SK-N-SH (cell line): ENCODE measurements around the gene CALML4. TPM values are rescaled to one million over a fixed set of nuclear protein-coding genes. Genes with fewer than 3 reads are reported as not detected.

Source experiments
- CTCF ChIA-PET: fragments of 300-600, 350-600 bp; formaldehyde crosslinking; extraction: SDS; loops from one replicate; lab custom pipeline; 2021; lab: Yijun Ruan, JAX
- POLR2A ChIA-PET: fragments of 350-600 bp; sonication (Branson Sonifier 250); formaldehyde crosslinking; extraction: SDS; loops from one replicate; lab custom pipeline; 2020; ENCODE audit warnings: antibody characterized with exemption, inconsistent platforms; lab: Yijun Ruan, JAX
- DNase-seq: peaks from one replicate; pipeline ENCODE4 v3.0.0; 2012
- H2AFZ ChIP-seq: fragments of 200-600 bp; sonication (generic); 2 replicates; pipeline ENCODE4 v1.8.1; 2016; ENCODE audit warnings: antibody characterized with exemption, mild to moderate bottlenecking, low read depth
- H3F3A ChIP-seq: fragments of 200-600 bp; sonication (generic); replicated peaks from 2 replicates; pipeline ENCODE3; 2016; ENCODE audit warnings: antibody characterized with exemption, mild to moderate bottlenecking; ENCODE audit not compliant: insufficient read depth
- H3K27ac ChIP-seq, 2 experiments: fragments of 200-500 bp in 1 of 2; fragments of 200-600 bp in 1 of 2; sonication (Bioruptor generic) in 1 of 2; sonication (generic), shearing (Covaris generic) in 1 of 2; 2 replicates each; pipeline versions ENCODE4 v1.5.1 to v1.6.1; 2014 to 2016; ENCODE audit warnings: low read depth in 2 of 2, inconsistent platforms in 1 of 2, low read length in 1 of 2, mild to moderate bottlenecking in 1 of 2, mixed read lengths in 1 of 2
- H3K27me3 ChIP-seq: fragments of 200-600 bp; sonication (generic), shearing (Covaris generic); 2 replicates; pipeline ENCODE4 v1.6.1; 2016; ENCODE audit warnings: mixed run types; ENCODE audit not compliant: insufficient read depth
- H3K36me3 ChIP-seq, 2 experiments: fragments of 200-500 bp in 1 of 2; fragments of 200-600 bp in 1 of 2; sonication (Bioruptor generic) in 1 of 2; sonication (generic) in 1 of 2; replicated peaks in 1 of 2; 2 replicates each; pipeline versions ENCODE3 to v1.5.1; 2014 to 2016; ENCODE audit warnings: low read length in 1 of 2, mild to moderate bottlenecking in 1 of 2; ENCODE audit not compliant: insufficient read depth in 2 of 2, control insufficient read depth in 1 of 2
- H3K4me1 ChIP-seq, 2 experiments: fragments of 200-500 bp in 1 of 2; fragments of 200-600 bp in 1 of 2; sonication (Bioruptor generic) in 1 of 2; sonication (generic), shearing (Covaris generic) in 1 of 2; 2 replicates each; pipeline versions ENCODE4 v1.5.1 to v1.6.1; 2014 to 2016; ENCODE audit warnings: low read depth in 1 of 2, low read length in 1 of 2, mixed run types in 1 of 2; ENCODE audit not compliant: insufficient read depth in 2 of 2, control insufficient read depth in 1 of 2
- H3K4me2 ChIP-seq: fragments of 200-600 bp; sonication (generic), shearing (Covaris generic); 2 replicates; pipeline ENCODE4 v1.6.1; 2017; ENCODE audit warnings: mixed run types
- H3K4me3 ChIP-seq, 2 experiments: fragments of 200-500 bp in 1 of 2; fragments of 200-600 bp in 1 of 2; sonication (Bioruptor generic) in 1 of 2; sonication (generic), shearing (Covaris generic) in 1 of 2; 2 replicates each; pipeline versions ENCODE4 v1.5.1 to v1.8.1; 2014 to 2016; ENCODE audit warnings: low read depth in 2 of 2, inconsistent platforms in 1 of 2, low read length in 1 of 2, mild to moderate bottlenecking in 1 of 2, mixed read lengths in 1 of 2, moderate library complexity in 1 of 2
- H3K79me2 ChIP-seq: fragments of 200-600 bp; sonication (generic); 2 replicates; pipeline ENCODE4 v1.8.1; 2017; ENCODE audit warnings: mild to moderate bottlenecking; ENCODE audit not compliant: insufficient read depth
- H3K9ac ChIP-seq: fragments of 200-600 bp; sonication (generic); 2 replicates; pipeline ENCODE4 v1.6.1; 2017; ENCODE audit warnings: mixed run types
- H3K9me2 ChIP-seq: fragments of 200-600 bp; sonication (generic); 2 replicates; pipeline ENCODE4 v1.6.1; 2017; ENCODE audit warnings: mixed run types
- H3K9me3 ChIP-seq: fragments of 200-600 bp; sonication (generic); 2 replicates; pipeline ENCODE4 v1.6.1; 2017; ENCODE audit warnings: mixed run types, mild to moderate bottlenecking, moderate library complexity
- H4K20me1 ChIP-seq: fragments of 200-600 bp; sonication (generic); 2 replicates; pipeline ENCODE4 v1.6.1; 2017; ENCODE audit warnings: mild to moderate bottlenecking, mixed run types; ENCODE audit not compliant: insufficient read depth
- ELF1 ChIP-seq: IDR thresholded peaks from 2 replicates; pipeline ENCODE4 v1.4.0; 2012
- EZH2phosphoT487 ChIP-seq: fragments of 200-600 bp; sonication (generic); IDR thresholded peaks from 2 replicates; pipeline ENCODE4 v1.6.1; 2017; ENCODE audit warnings: low read depth, mixed run types, mild to moderate bottlenecking, antibody characterized with exemption, moderate library complexity, borderline replicate concordance
- FOSL2 ChIP-seq: IDR thresholded peaks from 2 replicates; pipeline ENCODE4 v1.4.0; 2012; ENCODE audit warnings: low read depth, mild to moderate bottlenecking, moderate library complexity, borderline replicate concordance
- FOXM1 ChIP-seq: IDR thresholded peaks from 2 replicates; pipeline ENCODE4 v1.4.0; 2012; ENCODE audit warnings: low read depth, mild to moderate bottlenecking
- JUND ChIP-seq: IDR thresholded peaks from 2 replicates; pipeline ENCODE4 v1.4.0; 2012
- MEF2A ChIP-seq: IDR thresholded peaks from 2 replicates; pipeline ENCODE4 v1.4.0; 2012; ENCODE audit warnings: low read depth, borderline replicate concordance
- MXI1 ChIP-seq: IDR thresholded peaks from 2 replicates; pipeline ENCODE4 v1.6.1; 2012; ENCODE audit warnings: mild to moderate bottlenecking, low read depth, low read length, improper control_type of control experiment
- NRF1 ChIP-seq: IDR thresholded peaks from 2 replicates; pipeline ENCODE4 v1.6.1; 2012; ENCODE audit warnings: low read depth, mild to moderate bottlenecking, low read length
- POLR2AphosphoS5 ChIP-seq: IDR thresholded peaks from 2 replicates; pipeline ENCODE4 v1.6.1; 2012; ENCODE audit warnings: low read depth, low read length
- REST ChIP-seq: IDR thresholded peaks from 2 replicates; pipeline ENCODE4 v1.6.1; 2012; ENCODE audit warnings: mild to moderate bottlenecking, low read depth, low read length, moderate library complexity
- RFX5 ChIP-seq: IDR thresholded peaks from 2 replicates; pipeline ENCODE4 v1.6.1; 2012; ENCODE audit warnings: mild to moderate bottlenecking, improper control_type of control experiment, low read length
- RXRA ChIP-seq: IDR thresholded peaks from 2 replicates; pipeline ENCODE4 v1.4.0; 2012; ENCODE audit warnings: low read depth, mild to moderate bottlenecking, borderline replicate concordance
- SIN3A ChIP-seq: IDR thresholded peaks from 2 replicates; pipeline ENCODE4 v1.6.1; 2012; ENCODE audit warnings: low read depth, mild to moderate bottlenecking, low read length, moderate library complexity, borderline replicate concordance
- SMC3 ChIP-seq: IDR thresholded peaks from 2 replicates; pipeline ENCODE4 v1.6.1; 2012; ENCODE audit warnings: low read depth, low read length, improper control_type of control experiment
- TEAD4 ChIP-seq: IDR thresholded peaks from 2 replicates; pipeline ENCODE4 v1.4.0; 2012; ENCODE audit warnings: mild to moderate bottlenecking, borderline replicate concordance; ENCODE audit not compliant: insufficient read depth
- WGBS: methylation state at CpG from one replicate; pipeline ENCODE4 v1.1.6; 2017; ENCODE audit warnings: low lambda C conversion rate; 5-methylcytosine and 5-hydroxymethylcytosine counted together
- polyA plus RNA-seq, 3 experiments: library from polyadenylated mRNA; depleted of rRNA; stranded (reverse); fragments of >200 nt; gene quantifications; 2 replicates each; pipeline ENCODE4 v1.2.3, GENCODE V29; 2012
- TF ChIP-seq, protein P1 (sequence below): IDR thresholded peaks from 2 replicates; pipeline ENCODE4 v1.4.0; 2012; ENCODE audit warnings: low read depth

CALML4 gene
- polyA plus RNA-seq, 1 of the 3 experiments (the other 2 are of a cell fraction): 3.1 TPM

DNA sequence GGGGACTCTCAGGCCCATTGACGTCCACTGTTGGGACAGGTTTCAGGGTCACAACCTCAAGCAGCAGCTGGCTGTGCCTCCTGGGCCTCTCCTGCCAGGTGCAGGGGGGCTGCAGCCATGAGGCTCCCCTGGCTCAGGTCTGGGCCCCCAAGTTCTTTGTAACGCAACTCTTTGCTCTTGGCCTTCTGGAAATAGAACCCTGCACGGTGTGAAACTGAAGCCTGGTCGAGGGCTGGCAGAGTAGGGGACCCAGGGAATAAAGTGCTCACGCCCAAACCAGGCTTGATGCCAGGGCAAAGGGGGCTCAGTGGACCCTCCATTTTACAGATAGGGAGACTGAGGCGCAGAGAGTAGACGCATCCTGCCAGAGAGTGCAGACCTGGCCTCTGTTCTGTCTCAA, 771 bp downstream of the CALML4 start:
- CTCF ChIA-PET: interaction anchor here (1.0 kb wide), 1 partner anchor 341 kb away, joined by 3 read pairs; no protein-coding TSS in a partner anchor
- POLR2A ChIA-PET: no interaction called here

GRCh38 chr15:68203956-68204355, 1.2 kb downstream of the CALML4 start:
- Histone ChIP-seq H2AFZ (no peak overlapping the region), H3K79me2 (peaks cover 4% of the 10 kb centered on the region; the same call in 1 of the 2 replicates), H3K9me3 (no peaks in the 10 kb centered on the region), H3K27me3 (no peaks in the 10 kb centered on the region), H3K27ac (no peak overlapping the region), H3K9ac (no peak overlapping the region), H3K4me2 (no peak overlapping the region)
- CTCF ChIA-PET: interaction anchor here (0.6 to 1.2 kb wide), 3 partner anchors 9 to 340 kb away, joined by 3 read pairs; no protein-coding TSS in a partner anchor
- TF ChIP-seq FOSL2 (no peak), REST (no peak), NRF1 (no peak), FOXM1 (no peak), SIN3A (no peak), RFX5 (no peak), JUND (no peak), POLR2AphosphoS5 (no peak), SMC3 (no peak), MXI1 (no peak), EZH2phosphoT487 (no peak)
- TF ChIP-seq, all 33 proteins: peak for 0
- Histone ChIP-seq H3K4me3 (no peak overlapping the region), H3K9me2 (no peaks in the 10 kb centered on the region), H3K4me1 (peaks cover 0 to 26% of the 10 kb centered on the region in 2 experiments; a peak in 1 of 4 replicates), H3F3A (no peaks in the 10 kb centered on the region), H3K36me3 (peaks cover 0 to 2% of the 10 kb centered on the region in 2 experiments), H4K20me1 (no peaks in the 10 kb centered on the region)
- DNase-seq: no peak
- 100% methylated on average over 1 of the region's 5 CpGs for WGBS
- POLR2A ChIA-PET: no interaction called here

More for the DNA sequence above, 771 bp downstream of the CALML4 start:
- H3K27me3 ChIP-seq: no peaks in the 10 kb centered on the region
- no peak overlapping the region for H3K27ac ChIP-seq
- TF ChIP-seq RXRA (no peak), MEF2A (no peak), ELF1 (no peak), RFX5 (no peak), EZH2phosphoT487 (no peak), TEAD4 (no peak), NRF1 (no peak)
- TF ChIP-seq, protein P1, sequence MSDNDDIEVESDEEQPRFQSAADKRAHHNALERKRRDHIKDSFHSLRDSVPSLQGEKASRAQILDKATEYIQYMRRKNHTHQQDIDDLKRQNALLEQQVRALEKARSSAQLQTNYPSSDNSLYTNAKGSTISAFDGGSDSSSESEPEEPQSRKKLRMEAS: no peak
- TF ChIP-seq, all 33 proteins: peak for 0
- Histone ChIP-seq H3K4me3 (no peak overlapping the region), H4K20me1 (no peaks in the 10 kb centered on the region), H3K79me2 (peaks cover 4% of the 10 kb centered on the region; the same call in 1 of the 2 replicates), H3K4me2 (no peak overlapping the region), H3K36me3 (peaks cover 0 to 2% of the 10 kb centered on the region in 2 experiments), H3K4me1 (peaks cover 0 to 26% of the 10 kb centered on the region in 2 experiments; a peak in 1 of 4 replicates), H3K9ac (no peak overlapping the region), H3K9me2 (no peaks in the 10 kb centered on the region), H3F3A (no peaks in the 10 kb centered on the region), H3K9me3 (no peaks in the 10 kb centered on the region), H2AFZ (no peak overlapping the region)
- WGBS: 100% methylated on average over 4 of the region's 7 CpGs
- DNase-seq: no peak
